WI38 (cell line): ENCODE data around the gene ANTXR1.

Source experiments
- H3K4me3 ChIP-seq: 2 replicates; pipeline ENCODE4 v1.5.1; 2011; ENCODE audit warnings: low read depth, mild to moderate bottlenecking, control low read depth, low read length
- CTCF ChIP-seq: IDR thresholded peaks from 2 replicates; pipeline ENCODE4 v1.5.1; 2012; ENCODE audit warnings: low read depth, mild to moderate bottlenecking, control low read depth, low read length

The ANTXR1 gene

GRCh38 chr2:69141061-69141460 lies 128.1 kb downstream of the ANTXR1 start:
- no peak for TF ChIP-seq CTCF
- no peak overlapping the region for H3K4me3 ChIP-seq

GRCh38 chr2:69143748-69144360 lies 130.9 kb downstream of the ANTXR1 start:
- no peak overlapping the region for H3K4me3 ChIP-seq
- TF ChIP-seq CTCF = no peak

- no peak for TF ChIP-seq CTCF
- no peak overlapping the region for H3K4me3 ChIP-seq
These were observed 132.2 kb downstream of the ANTXR1 start for GRCh38 chr2:69145204-69145603.

GRCh38 chr2:69147841-69148533 lies 135.0 kb downstream of the ANTXR1 start:
- no peak for TF ChIP-seq CTCF
- H3K4me3 ChIP-seq = no peak overlapping the region

GRCh38 chr2:69149631-69150215 lies 136.7 kb downstream of the ANTXR1 start:
- no peak overlapping the region for H3K4me3 ChIP-seq
- TF ChIP-seq CTCF = no peak

- no peak for TF ChIP-seq CTCF
- no peak overlapping the region for H3K4me3 ChIP-seq
These were observed 139.0 kb downstream of the ANTXR1 start for GRCh38 chr2:69151931-69152330.

- TF ChIP-seq CTCF = no peak
- no peak overlapping the region for H3K4me3 ChIP-seq
These were observed 140.0 kb downstream of the ANTXR1 start for GRCh38 chr2:69152847-69153583.
